GM19193 (cell line): ENCODE measurements around the gene RYR3.

Source experiments
- POLR2A ChIP-seq: IDR thresholded peaks from 4 replicates; pipeline ENCODE4 v1.6.1; 2011; ENCODE audit not compliant: insufficient read depth, insufficient read length; ENCODE audit errors: extremely low read depth

The RYR3 gene

GRCh38 chr15:33393546-33393945 lies 82.8 kb downstream of the RYR3 start:
- no peak for TF ChIP-seq POLR2A

DNA sequence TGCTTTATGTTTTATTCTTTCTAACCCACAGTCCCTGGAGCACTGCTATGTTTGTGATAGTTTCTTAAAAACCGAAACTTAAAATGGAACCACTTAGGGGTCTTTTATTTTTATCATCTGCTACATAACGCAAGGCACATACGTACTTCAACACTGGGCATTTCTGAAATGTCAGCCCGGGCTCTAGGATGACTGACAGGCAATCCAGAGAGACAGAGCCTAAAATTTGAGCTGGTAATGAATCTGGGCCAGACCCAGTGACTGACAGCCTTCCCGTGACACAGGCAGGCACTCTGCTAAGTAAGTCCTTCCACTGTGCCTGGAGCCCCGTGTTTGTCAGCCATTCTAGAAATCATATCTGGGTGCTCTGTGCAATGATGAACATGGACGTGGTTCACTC lies 84.6 kb downstream of the RYR3 start:
- TF ChIP-seq POLR2A, result no peak

DNA sequence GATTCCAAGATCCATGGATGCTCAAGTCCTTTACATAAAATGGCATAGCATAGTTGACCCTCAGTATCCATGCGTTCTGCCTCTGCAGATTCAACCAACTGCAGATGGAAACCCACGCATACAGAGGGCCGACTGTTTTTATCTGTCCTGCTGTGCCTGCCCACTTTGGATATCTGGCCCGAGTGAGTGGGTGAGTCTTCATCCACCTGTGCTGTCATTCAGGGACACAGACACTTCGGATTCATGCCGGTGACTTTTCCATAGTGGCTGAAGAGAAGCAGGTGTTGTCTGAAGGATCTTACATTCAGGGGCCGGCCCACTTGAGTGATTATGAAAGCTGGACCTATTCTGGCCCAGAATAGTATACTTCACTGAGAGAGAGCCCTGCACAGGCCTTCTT lies 85.1 kb downstream of the RYR3 start:
- no peak for TF ChIP-seq POLR2A

DNA sequence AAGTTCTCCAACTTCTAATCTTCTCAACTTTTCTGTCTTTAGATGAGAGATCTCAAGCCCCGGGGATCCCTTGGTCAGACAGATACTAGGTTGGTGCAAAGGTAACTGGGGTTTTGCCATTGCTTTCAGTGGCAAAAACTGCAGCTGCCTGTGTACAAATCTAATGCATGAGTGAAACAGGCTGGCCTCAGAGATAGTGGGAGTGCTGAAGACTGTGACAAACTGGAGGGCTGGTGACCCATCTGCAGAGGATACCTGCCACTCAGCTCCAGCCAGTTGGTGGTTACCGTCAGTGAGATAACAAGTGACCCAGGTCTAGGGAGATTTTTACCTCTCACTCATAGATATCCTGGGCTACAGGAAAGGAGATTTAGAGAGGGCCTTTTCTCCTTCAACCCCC lies 85.7 kb downstream of the RYR3 start:
- TF ChIP-seq POLR2A, result no peak

- TF ChIP-seq POLR2A, result no peak
Measured at GRCh38 chr15:33398555-33398954, 87.8 kb downstream of the RYR3 start.

- TF ChIP-seq POLR2A, result no peak
Measured at GRCh38 chr15:33400941-33401340, 90.2 kb downstream of the RYR3 start.

DNA sequence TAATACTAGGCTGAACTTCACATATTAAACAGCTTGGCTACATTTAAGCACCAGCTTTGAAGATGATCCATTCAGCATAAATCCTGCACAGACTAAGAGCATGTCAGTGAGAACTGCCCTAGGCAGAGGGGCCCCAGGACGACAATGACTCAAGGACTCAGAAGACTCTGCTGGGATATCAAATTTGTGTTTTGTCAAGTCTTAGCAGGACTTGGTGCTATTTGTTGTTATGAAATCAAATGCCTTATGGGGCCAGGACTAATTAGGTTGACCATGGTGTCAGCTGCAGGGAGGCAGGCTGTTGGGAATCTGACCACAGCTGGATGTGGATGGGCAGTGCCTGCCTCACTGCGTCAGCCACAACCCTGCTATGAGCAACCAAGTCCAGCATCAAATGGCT lies 91.8 kb downstream of the RYR3 start:
- no peak for TF ChIP-seq POLR2A

DNA sequence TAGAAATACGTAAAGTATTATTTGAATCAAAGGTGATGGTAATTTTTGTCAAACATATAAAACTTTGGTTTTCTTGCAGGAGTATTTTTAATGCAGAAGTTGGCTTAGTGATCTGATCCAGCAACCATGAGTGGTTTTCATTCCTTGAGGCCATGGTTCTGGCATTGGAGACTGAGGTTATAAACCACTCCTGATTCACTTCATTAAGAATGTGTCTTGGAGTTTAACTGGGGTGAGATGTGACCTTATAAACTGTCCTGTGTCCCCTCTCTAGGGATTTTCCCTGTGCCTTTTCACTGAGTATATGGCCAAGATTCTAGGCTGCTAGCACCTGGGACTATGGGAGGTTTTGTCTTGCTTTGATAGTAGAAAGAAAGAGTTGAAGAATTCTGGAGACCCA lies 94.3 kb downstream of the RYR3 start:
- no peak for TF ChIP-seq POLR2A

GRCh38 chr15:33411596-33412540 lies 101.1 kb downstream of the RYR3 start:
- TF ChIP-seq POLR2A, result no peak

DNA sequence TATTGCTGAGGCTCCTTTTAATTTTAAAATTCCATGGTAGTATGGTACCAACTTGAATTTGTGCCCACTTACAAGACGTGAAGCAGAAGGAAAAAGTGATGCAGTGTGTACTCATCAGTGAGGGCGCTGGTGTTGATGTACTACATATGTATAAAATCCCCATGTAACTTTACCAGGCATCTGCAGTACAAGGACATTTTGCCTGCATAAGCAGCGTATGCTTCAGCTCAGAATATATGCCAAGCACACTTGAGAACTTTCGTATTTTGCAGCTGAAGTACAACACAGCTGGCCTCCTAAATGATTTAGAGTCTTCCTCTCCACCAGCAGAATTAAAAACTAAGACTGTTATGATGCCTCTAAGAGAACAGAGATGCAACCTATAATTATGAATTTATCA lies 108.9 kb downstream of the RYR3 start:
- TF ChIP-seq POLR2A, result no peak

- no peak for TF ChIP-seq POLR2A
Measured at GRCh38 chr15:33424025-33424424, 113.3 kb downstream of the RYR3 start.

DNA sequence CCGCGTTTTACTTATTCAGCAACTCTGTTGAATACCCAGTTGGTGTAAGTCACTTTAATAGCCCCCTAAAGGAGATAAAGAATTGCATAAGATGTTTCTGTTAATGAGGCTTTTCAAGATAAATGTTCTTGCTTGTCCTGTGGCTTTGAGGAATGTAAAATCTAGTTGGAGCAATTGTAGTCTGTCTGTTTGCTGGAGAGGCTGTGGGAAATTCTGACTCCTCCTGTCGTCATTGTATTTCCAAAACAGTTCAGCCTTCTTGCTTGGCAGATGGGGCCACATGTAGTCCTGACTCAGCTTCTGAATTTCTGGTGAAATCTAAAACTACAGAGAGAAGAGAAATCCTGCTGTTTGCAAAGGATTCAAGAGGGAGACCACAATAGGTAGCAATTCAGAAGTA lies 114.4 kb downstream of the RYR3 start:
- TF ChIP-seq POLR2A, result no peak

DNA sequence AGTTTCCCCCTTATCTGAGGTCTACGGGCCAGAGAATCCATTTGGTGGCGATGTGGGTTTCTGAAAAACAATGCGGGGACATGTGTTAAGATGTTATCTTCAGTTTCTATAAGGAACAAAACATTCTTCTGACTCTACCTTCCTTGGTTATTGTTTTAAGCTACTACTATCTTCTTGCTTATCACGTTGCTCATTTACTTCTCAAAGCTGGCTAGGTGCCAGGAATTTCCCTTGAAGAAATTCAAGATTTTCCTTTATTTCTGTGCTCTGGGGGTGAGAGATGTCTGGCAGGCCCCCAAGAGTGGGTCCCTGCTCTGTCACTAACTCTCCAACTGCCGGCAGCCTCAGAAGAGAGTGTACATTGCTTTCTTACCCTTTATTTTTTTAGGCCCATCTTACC lies 119.8 kb downstream of the RYR3 start:
- no peak for TF ChIP-seq POLR2A

DNA sequence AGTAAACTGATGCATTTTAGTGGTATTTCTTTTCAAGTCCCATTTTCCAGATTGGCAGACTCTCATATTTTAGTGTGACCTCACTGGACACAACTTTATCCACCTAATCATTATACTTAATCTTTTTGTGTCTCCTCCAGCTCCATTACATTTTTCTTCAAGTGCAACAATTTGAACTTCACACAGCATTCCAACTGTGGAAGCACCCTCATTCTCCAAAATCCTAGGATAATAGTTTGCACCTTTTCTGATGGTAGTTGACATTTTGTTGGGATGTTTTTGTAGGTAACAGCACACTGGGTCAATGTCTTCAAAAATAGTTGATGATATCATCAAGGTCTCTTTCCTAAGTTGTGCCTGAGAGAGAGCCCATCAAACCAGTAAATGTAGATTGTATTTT lies 123.1 kb downstream of the RYR3 start:
- TF ChIP-seq POLR2A, result no peak

DNA sequence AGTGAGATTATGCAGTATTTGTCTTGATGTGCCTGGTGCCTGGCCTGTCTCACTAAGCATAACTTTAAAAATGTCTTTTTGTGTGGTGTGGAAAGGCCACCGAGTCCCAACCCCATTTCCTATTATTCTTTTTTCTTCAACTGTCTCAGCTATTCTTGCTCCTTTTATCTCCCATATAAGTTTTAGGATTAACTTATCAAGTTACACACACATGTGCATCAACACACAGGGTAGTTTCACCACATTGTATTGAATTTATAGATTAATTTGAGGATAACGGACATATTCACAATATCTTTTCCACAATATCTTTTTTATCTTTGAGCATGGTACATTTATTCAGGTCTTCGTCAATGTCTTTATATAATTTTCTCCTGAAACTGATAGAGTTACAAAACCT lies 127.6 kb downstream of the RYR3 start:
- no peak for TF ChIP-seq POLR2A

DNA sequence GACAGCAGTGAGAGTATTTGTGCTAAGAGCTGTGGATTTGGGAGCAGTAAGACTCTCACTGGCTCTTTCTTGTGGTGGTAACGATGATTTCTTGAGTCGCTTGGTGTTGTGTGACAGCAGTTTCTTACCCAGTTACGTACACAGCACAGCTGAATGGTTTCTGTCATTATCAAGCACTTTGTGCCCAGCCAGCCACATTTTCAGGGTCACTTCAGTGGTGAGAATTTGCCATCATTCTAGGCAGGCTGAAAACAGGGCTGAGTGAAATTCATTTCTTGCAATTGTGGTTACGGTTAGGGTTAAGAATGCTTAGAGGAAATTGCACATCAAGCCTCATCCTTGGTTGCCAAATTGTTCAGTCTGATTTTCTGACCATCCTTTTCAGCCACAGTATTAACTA lies 130.1 kb downstream of the RYR3 start:
- TF ChIP-seq POLR2A, result no peak
